HepG2 (cell line): ENCODE results near the gene DHX30. TPM values are rescaled to one million over a fixed set of nuclear protein-coding genes. Genes with fewer than 3 reads are reported as not detected.

ENCODE experiments used
- AGO1 ChIP-seq: fragments of 200-400 bp; formaldehyde crosslinking; IDR thresholded peaks from 2 replicates; pipeline ENCODE4 v1.6.1; 2017; ENCODE audit warnings: mild to moderate bottlenecking, low read depth, low read length, moderate library complexity; ENCODE audit not compliant: poor library complexity, severe bottlenecking
- ATRX ChIP-seq: sonication (generic); formaldehyde crosslinking; IDR thresholded peaks from 2 replicates; pipeline ENCODE4 v1.4.0; 2020; ENCODE audit warnings: missing genetic modification reagents, borderline replicate concordance
- BORCS8-MEF2B ChIP-seq: sonication (generic); formaldehyde crosslinking; IDR thresholded peaks from 2 replicates; pipeline ENCODE4 v1.8.0; 2022; ENCODE audit warnings: mild to moderate bottlenecking, missing genetic modification reagents
- CAMTA2 ChIP-seq: sonication (generic); formaldehyde crosslinking; IDR thresholded peaks from 2 replicates; pipeline ENCODE4 v1.4.0; 2020; ENCODE audit warnings: mild to moderate bottlenecking, missing genetic modification reagents, borderline replicate concordance
- FIP1L1 ChIP-seq: fragments of 200-400 bp; formaldehyde crosslinking; IDR thresholded peaks from 2 replicates; pipeline ENCODE4 v1.6.1; 2018; ENCODE audit warnings: low read depth, mild to moderate bottlenecking, low read length, moderate library complexity, borderline replicate concordance; ENCODE audit not compliant: insufficient read depth
- JDP2 ChIP-seq: sonication (generic); formaldehyde crosslinking; IDR thresholded peaks from 2 replicates; pipeline ENCODE4 v1.8.1; 2022; ENCODE audit warnings: missing genetic modification reagents, borderline replicate concordance
- MXD4 ChIP-seq: IDR thresholded peaks from 2 replicates; pipeline ENCODE4 v1.6.1; 2016; ENCODE audit warnings: mild to moderate bottlenecking, missing biosample characterization, missing genetic modification reagents
- MXI1 ChIP-seq: IDR thresholded peaks from 3 replicates; pipeline ENCODE4 v1.6.1; 2012; ENCODE audit warnings: low read depth, low read length, inconsistent platforms, borderline replicate concordance
- POLR2A ChIP-seq, 2 experiments: IDR thresholded peaks; 2 replicates each; pipeline ENCODE4 v1.6.1; 2011; ENCODE audit warnings: low read depth in 2 of 2, low read length in 2 of 2, mild to moderate bottlenecking in 1 of 2, moderate library complexity in 1 of 2; ENCODE audit not compliant: insufficient read depth in 1 of 2
- RBFOX2 ChIP-seq: fragments of 200-400 bp; formaldehyde crosslinking; IDR thresholded peaks from 2 replicates; pipeline ENCODE4 v1.6.1; 2017; ENCODE audit warnings: low read depth, mild to moderate bottlenecking, low read length
- RCOR2 ChIP-seq: IDR thresholded peaks from 2 replicates; pipeline ENCODE4 v1.6.1; 2016; ENCODE audit warnings: missing biosample characterization, missing genetic modification reagents
- SIX4 ChIP-seq: sonication (generic); formaldehyde crosslinking; IDR thresholded peaks from 2 replicates; pipeline ENCODE4 v1.4.0; 2020; ENCODE audit warnings: missing genetic modification reagents
- TBX2 ChIP-seq: sonication (generic); formaldehyde crosslinking; IDR thresholded peaks from 2 replicates; pipeline ENCODE4 v1.5.0; 2020; ENCODE audit warnings: missing genetic modification reagents, mild to moderate bottlenecking, borderline replicate concordance
- TGIF2 ChIP-seq: IDR thresholded peaks from 2 replicates; pipeline ENCODE4 v1.6.1; 2016; ENCODE audit warnings: control low read depth, missing compliant biosample characterization
- XRCC5 ChIP-seq: fragments of 200-400 bp; formaldehyde crosslinking; optimal IDR thresholded peaks from 2 replicates; pipeline ENCODE3; 2017; ENCODE audit warnings: mild to moderate bottlenecking, low read length
- ZNF230 ChIP-seq: sonication (generic); formaldehyde crosslinking; IDR thresholded peaks from 2 replicates; pipeline ENCODE4 v1.4.0; 2020; ENCODE audit warnings: mild to moderate bottlenecking, missing genetic modification reagents
- ZNF33A ChIP-seq: sonication (generic); formaldehyde crosslinking; IDR thresholded peaks from 2 replicates; pipeline ENCODE4 v1.5.1; 2020; ENCODE audit warnings: missing genetic modification reagents, mild to moderate bottlenecking, moderate library complexity, borderline replicate concordance
- ZNF484 ChIP-seq: sonication (generic); formaldehyde crosslinking; IDR thresholded peaks from 2 replicates; pipeline ENCODE4 v1.5.1; 2020; ENCODE audit warnings: mild to moderate bottlenecking, low read depth, missing genetic modification reagents, borderline replicate concordance
- ZNF768 ChIP-seq: sonication (generic); formaldehyde crosslinking; IDR thresholded peaks from 2 replicates; pipeline ENCODE4 v1.4.0; 2020; ENCODE audit warnings: missing genetic modification reagents
- polyA plus RNA-seq, 8 experiments: library from polyadenylated mRNA; depleted of rRNA in 3 of 8; stranded (reverse) in 7 of 8; unstranded in 1 of 8; fragments of >200 nt; fragmentation: Illumina TruSeq in 4 of 8; extraction: Trizol in 4 of 8; gene quantifications; 2 replicates each; pipeline versions ENCODE4 v1.2.1 to v1.2.3, GENCODE V29; 2011 to 2016; ENCODE audit warnings: low read depth in 4 of 8, missing spikeins in 1 of 8, mixed read lengths in 1 of 8; ENCODE audit not compliant: insufficient read depth in 1 of 8
- total RNA-seq, 5 experiments: library from RNA; depleted of rRNA; stranded (reverse); fragments of >200 nt; fragmentation: Illumina TruSeq; extraction: Trizol; gene quantifications; 2 replicates each; pipeline ENCODE4 v1.2.3, GENCODE V29; 2016; ENCODE audit warnings: low read depth in 1 of 5
- TF ChIP-seq, protein P1 (sequence below): IDR thresholded peaks from 2 replicates; pipeline ENCODE4 v1.6.1; 2016; ENCODE audit warnings: mild to moderate bottlenecking, missing biosample characterization, missing genetic modification reagents
- TF ChIP-seq, protein P2 (sequence below): sonication (generic); formaldehyde crosslinking; IDR thresholded peaks from 2 replicates; pipeline ENCODE4 v1.8.0; 2022; ENCODE audit warnings: mild to moderate bottlenecking, missing genetic modification reagents, moderate library complexity
- TF ChIP-seq, protein P3 (sequence below): sonication (generic); formaldehyde crosslinking; IDR thresholded peaks from 2 replicates; pipeline ENCODE4 v1.8.1; 2022; ENCODE audit warnings: mild to moderate bottlenecking, missing genetic modification reagents
- TF ChIP-seq, protein P4 (sequence below): sonication (generic); formaldehyde crosslinking; IDR thresholded peaks from 2 replicates; pipeline ENCODE4 v1.4.0; 2020; ENCODE audit warnings: missing genetic modification reagents

DHX30 gene
- total and polyA plus RNA-seq, 2 of the 13 experiments (the other 11 are each of a cell fraction or from before 2014, with no cell fraction given): 30.6 to 59.4 TPM

DNA sequence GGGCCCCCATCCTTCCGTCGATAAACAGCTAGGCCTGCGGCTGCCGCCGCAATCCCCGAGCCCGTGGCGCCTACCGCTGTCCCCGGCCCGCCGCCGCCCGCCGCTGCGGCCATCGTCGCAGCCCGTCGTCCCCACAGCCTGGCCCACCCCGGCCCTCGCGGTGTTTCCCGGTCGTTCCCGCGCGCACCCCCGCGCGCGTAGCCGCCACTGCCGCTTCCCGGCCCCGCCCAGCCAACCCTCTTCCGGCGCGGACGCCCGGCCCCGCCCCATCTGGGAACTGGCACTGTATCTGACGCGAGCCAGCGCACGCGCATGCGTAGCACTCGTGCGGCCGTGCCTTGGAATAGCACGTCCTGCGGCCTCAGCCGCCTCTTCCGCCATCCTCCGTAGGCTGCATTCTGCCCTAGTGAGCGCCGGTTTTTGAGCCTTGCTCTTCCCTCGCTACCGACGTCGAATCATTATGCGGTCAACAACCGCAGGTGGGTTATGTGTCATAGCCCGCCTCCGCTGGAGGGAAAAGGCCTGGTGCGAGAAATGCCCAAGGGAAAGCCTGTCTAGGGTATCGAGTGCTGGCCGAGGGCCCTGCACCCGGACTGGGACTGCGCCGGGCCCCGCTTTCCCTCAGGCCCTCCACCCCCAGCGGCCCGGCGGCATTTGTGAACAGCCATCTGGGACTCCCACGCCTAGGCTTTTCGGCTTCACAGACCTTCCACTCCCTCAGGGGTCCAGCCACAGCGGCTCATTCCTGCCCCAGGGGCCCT, 21.1 kb upstream of the DHX30 start, which contains the start of gene SMARCC1 (continued):
- peak; percentile 95 for TF ChIP-seq RBFOX2
- TF ChIP-seq, protein P1, sequence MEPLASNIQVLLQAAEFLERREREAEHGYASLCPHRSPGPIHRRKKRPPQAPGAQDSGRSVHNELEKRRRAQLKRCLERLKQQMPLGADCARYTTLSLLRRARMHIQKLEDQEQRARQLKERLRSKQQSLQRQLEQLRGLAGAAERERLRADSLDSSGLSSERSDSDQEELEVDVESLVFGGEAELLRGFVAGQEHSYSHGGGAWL: peak; percentile 67; the same call in 1 of the 2 replicates
- 0 out of 2 replicates have a peak, but pooled peaks have one; percentile 14 for TF ChIP-seq MXD4 (CRISPR knock-in tag)
- no peak for TF ChIP-seq ZNF484 (CRISPR knock-in tag)
- TF ChIP-seq XRCC5: peak; percentile 17
- no peak; the same call in 1 of the 2 replicates for TF ChIP-seq RCOR2 (CRISPR knock-in tag)
- TF ChIP-seq, protein P2, sequence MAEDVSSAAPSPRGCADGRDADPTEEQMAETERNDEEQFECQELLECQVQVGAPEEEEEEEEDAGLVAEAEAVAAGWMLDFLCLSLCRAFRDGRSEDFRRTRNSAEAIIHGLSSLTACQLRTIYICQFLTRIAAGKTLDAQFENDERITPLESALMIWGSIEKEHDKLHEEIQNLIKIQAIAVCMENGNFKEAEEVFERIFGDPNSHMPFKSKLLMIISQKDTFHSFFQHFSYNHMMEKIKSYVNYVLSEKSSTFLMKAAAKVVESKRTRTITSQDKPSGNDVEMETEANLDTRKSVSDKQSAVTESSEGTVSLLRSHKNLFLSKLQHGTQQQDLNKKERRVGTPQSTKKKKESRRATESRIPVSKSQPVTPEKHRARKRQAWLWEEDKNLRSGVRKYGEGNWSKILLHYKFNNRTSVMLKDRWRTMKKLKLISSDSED: no peak
- TF ChIP-seq MXI1: peak; percentile 82; the same call in 2 of the 3 replicates
- TF ChIP-seq BORCS8-MEF2B (CRISPR knock-in tag): peak; percentile 87
- no peak for TF ChIP-seq CAMTA2 (CRISPR knock-in tag)
- no peak for TF ChIP-seq ATRX
- no peak for TF ChIP-seq JDP2 (CRISPR knock-in tag)
- peak; percentile 65 for TF ChIP-seq AGO1
- TF ChIP-seq TGIF2: no peak
- 0 out of 2 replicates have a peak, but pooled peaks have one; percentile 9 for TF ChIP-seq ZNF768
- TF ChIP-seq FIP1L1: peak; percentile 40; the same call in 1 of the 2 replicates
- no peak for TF ChIP-seq ZNF33A (CRISPR knock-in tag)
- TF ChIP-seq, protein P3, sequence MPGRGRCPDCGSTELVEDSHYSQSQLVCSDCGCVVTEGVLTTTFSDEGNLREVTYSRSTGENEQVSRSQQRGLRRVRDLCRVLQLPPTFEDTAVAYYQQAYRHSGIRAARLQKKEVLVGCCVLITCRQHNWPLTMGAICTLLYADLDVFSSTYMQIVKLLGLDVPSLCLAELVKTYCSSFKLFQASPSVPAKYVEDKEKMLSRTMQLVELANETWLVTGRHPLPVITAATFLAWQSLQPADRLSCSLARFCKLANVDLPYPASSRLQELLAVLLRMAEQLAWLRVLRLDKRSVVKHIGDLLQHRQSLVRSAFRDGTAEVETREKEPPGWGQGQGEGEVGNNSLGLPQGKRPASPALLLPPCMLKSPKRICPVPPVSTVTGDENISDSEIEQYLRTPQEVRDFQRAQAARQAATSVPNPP (CRISPR knock-in tag): no peak; the same call in 1 of the 2 replicates
- no peak for TF ChIP-seq SIX4 (CRISPR knock-in tag)
- TF ChIP-seq TBX2 (CRISPR knock-in tag): peak; percentile 86
- TF ChIP-seq POLR2A (IDR thresholded peaks at IDR 0.05; ENCODE audit: insufficient read depth in 1 of 2, low read depth in 2 of 2, low read length in 2 of 2): peak; percentile 90 to 97
- TF ChIP-seq, protein P4, sequence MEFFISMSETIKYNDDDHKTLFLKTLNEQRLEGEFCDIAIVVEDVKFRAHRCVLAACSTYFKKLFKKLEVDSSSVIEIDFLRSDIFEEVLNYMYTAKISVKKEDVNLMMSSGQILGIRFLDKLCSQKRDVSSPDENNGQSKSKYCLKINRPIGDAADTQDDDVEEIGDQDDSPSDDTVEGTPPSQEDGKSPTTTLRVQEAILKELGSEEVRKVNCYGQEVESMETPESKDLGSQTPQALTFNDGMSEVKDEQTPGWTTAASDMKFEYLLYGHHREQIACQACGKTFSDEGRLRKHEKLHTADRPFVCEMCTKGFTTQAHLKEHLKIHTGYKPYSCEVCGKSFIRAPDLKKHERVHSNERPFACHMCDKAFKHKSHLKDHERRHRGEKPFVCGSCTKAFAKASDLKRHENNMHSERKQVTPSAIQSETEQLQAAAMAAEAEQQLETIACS: peak; percentile 95
- peak; percentile 79 for TF ChIP-seq ZNF230 (CRISPR knock-in tag)
